ENCODE measurements around the gene RPS27. TPM values are rescaled to one million over a fixed set of nuclear protein-coding genes. Genes with fewer than 3 reads are reported as not detected.

Gene RPS27
- total and polyA plus RNA-seq, 2 of the 13 experiments (the other 11 are each of a cell fraction or from before 2014, with no cell fraction given) = 3,737 to 9,964 TPM

DNA sequence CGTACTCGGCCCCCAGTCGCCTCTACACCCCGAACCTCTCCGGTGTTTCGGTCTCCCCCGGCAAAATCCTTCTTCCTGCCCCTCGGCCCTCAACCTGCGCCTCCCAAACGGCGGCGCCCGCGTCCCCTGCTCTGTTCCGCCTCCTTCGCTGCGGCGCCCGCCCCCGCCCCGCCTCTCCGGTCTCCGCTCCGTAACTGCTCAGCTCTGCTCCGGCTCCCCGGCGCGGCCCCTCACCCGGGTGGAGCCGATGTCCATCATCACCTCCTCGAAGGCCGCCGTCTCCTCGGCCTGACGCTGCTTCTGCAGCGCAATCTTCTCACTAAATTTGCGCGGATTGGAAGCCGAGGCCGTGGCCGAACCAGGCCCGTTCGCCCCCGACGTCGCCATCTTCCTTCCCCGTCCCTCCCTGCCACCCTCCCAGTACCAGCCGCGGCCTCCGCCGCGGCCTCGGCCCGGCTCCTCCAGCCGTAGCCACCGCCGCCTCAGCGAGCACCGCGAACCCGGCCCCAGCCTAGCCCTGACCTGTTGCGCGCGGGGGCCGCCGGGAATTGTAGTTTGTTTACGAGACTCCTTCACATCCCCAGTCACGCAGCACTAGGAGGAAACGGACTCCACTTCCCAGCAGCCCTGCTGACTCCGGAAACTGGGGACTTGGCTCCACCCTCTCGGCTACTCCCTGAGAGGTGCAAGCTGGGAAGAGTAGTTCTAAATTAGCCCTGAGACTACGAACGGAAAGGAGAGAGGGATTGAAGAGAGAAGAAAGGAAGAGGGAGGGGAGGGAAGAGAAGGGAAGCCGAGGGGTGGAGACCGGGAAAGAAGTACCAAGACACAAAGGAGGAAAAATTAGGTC is 32.2 kb upstream of the RPS27 start, which contains the start of gene CRTC2 (continued):
- TF ChIP-seq MEIS2 (CRISPR knock-in tag; IDR thresholded peaks at IDR 0.05) (peak; percentile 63; the same call in 1 of the 2 replicates), SP4 (CRISPR knock-in tag; IDR thresholded peaks at IDR 0.05) (peak; percentile 93), ZBTB38 (CRISPR knock-in tag; IDR thresholded peaks at IDR 0.05) (no peak), NFATC3 (CRISPR knock-in tag; IDR thresholded peaks at IDR 0.05) (no peak), ZBTB42 (CRISPR knock-in tag; IDR thresholded peaks at IDR 0.05) (0 out of 2 replicates have a peak, but pooled peaks have one; percentile 57), MZF1 (CRISPR knock-in tag; IDR thresholded peaks at IDR 0.05; ENCODE audit: borderline replicate concordance) (no peak), CREB1 (IDR thresholded peaks at IDR 0.05) (peak; percentile 68; the same call in 1 of the 2 replicates), CREB1 (CRISPR knock-in tag; IDR thresholded peaks at IDR 0.05) (peak; percentile 88), MED13 (CRISPR knock-in tag; IDR thresholded peaks at IDR 0.05) (peak; percentile 74; the same call in 1 of the 2 replicates), ZNF510 (CRISPR knock-in tag; IDR thresholded peaks at IDR 0.05; ENCODE audit: low read depth) (no peak), ZNF563 (CRISPR knock-in tag; IDR thresholded peaks at IDR 0.05) (peak; percentile 93)
- TF ChIP-seq, protein P1, sequence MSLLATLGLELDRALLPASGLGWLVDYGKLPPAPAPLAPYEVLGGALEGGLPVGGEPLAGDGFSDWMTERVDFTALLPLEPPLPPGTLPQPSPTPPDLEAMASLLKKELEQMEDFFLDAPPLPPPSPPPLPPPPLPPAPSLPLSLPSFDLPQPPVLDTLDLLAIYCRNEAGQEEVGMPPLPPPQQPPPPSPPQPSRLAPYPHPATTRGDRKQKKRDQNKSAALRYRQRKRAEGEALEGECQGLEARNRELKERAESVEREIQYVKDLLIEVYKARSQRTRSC (CRISPR knock-in tag; IDR thresholded peaks at IDR 0.05; ENCODE audit: low read depth) = no peak
- TF ChIP-seq, protein P2, sequence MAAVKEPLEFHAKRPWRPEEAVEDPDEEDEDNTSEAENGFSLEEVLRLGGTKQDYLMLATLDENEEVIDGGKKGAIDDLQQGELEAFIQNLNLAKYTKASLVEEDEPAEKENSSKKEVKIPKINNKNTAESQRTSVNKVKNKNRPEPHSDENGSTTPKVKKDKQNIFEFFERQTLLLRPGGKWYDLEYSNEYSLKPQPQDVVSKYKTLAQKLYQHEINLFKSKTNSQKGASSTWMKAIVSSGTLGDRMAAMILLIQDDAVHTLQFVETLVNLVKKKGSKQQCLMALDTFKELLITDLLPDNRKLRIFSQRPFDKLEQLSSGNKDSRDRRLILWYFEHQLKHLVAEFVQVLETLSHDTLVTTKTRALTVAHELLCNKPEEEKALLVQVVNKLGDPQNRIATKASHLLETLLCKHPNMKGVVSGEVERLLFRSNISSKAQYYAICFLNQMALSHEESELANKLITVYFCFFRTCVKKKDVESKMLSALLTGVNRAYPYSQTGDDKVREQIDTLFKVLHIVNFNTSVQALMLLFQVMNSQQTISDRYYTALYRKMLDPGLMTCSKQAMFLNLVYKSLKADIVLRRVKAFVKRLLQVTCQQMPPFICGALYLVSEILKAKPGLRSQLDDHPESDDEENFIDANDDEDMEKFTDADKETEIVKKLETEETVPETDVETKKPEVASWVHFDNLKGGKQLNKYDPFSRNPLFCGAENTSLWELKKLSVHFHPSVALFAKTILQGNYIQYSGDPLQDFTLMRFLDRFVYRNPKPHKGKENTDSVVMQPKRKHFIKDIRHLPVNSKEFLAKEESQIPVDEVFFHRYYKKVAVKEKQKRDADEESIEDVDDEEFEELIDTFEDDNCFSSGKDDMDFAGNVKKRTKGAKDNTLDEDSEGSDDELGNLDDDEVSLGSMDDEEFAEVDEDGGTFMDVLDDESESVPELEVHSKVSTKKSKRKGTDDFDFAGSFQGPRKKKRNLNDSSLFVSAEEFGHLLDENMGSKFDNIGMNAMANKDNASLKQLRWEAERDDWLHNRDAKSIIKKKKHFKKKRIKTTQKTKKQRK (IDR thresholded peaks at IDR 0.05; ENCODE audit: low read length) = no peak
- TF ChIP-seq, protein P3, sequence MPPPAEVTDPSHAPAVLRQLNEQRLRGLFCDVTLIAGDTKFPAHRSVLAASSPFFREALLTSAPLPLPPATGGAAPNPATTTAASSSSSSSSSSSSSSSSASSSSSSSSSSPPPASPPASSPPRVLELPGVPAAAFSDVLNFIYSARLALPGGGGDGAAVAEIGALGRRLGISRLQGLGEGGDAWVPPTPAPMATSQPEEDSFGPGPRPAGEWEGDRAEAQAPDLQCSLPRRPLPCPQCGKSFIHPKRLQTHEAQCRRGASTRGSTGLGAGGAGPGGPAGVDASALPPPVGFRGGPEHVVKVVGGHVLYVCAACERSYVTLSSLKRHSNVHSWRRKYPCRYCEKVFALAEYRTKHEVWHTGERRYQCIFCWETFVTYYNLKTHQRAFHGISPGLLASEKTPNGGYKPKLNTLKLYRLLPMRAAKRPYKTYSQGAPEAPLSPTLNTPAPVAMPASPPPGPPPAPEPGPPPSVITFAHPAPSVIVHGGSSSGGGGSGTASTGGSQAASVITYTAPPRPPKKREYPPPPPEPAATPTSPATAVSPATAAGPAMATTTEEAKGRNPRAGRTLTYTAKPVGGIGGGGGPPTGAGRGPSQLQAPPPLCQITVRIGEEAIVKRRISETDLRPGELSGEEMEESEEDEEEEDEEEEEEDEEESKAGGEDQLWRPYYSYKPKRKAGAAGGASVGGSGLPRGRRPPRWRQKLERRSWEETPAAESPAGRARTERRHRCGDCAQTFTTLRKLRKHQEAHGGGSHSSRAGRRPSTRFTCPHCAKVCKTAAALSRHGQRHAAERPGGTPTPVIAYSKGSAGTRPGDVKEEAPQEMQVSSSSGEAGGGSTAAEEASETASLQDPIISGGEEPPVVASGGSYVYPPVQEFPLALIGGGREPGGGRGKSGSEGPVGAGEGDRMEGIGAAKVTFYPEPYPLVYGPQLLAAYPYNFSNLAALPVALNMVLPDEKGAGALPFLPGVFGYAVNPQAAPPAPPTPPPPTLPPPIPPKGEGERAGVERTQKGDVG (CRISPR knock-in tag; IDR thresholded peaks at IDR 0.05; ENCODE audit: borderline replicate concordance) = no peak
- TF ChIP-seq, protein P4, sequence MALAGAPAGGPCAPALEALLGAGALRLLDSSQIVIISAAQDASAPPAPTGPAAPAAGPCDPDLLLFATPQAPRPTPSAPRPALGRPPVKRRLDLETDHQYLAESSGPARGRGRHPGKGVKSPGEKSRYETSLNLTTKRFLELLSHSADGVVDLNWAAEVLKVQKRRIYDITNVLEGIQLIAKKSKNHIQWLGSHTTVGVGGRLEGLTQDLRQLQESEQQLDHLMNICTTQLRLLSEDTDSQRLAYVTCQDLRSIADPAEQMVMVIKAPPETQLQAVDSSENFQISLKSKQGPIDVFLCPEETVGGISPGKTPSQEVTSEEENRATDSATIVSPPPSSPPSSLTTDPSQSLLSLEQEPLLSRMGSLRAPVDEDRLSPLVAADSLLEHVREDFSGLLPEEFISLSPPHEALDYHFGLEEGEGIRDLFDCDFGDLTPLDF (CRISPR knock-in tag; IDR thresholded peaks at IDR 0.05) = peak; percentile 52; the same call in 1 of the 2 replicates
- TF ChIP-seq, protein P5, sequence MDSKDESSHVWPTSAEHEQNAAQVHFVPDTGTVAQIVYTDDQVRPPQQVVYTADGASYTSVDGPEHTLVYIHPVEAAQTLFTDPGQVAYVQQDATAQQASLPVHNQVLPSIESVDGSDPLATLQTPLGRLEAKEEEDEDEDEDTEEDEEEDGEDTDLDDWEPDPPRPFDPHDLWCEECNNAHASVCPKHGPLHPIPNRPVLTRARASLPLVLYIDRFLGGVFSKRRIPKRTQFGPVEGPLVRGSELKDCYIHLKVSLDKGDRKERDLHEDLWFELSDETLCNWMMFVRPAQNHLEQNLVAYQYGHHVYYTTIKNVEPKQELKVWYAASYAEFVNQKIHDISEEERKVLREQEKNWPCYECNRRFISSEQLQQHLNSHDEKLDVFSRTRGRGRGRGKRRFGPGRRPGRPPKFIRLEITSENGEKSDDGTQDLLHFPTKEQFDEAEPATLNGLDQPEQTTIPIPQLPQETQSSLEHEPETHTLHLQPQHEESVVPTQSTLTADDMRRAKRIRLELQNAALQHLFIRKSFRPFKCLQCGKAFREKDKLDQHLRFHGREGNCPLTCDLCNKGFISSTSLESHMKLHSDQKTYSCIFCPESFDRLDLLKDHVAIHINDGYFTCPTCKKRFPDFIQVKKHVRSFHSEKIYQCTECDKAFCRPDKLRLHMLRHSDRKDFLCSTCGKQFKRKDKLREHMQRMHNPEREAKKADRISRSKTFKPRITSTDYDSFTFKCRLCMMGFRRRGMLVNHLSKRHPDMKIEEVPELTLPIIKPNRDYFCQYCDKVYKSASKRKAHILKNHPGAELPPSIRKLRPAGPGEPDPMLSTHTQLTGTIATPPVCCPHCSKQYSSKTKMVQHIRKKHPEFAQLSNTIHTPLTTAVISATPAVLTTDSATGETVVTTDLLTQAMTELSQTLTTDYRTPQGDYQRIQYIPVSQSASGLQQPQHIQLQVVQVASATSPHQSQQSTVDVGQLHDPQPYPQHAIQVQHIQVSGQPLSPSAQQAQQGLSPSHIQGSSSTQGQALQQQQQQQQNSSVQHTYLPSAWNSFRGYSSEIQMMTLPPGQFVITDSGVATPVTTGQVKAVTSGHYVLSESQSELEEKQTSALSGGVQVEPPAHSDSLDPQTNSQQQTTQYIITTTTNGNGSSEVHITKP (CRISPR knock-in tag; IDR thresholded peaks at IDR 0.05; ENCODE audit: low read depth) = no peak
